HCT116 (cell line): ENCODE data around the gene SLC25A42.
"Not testable (repeated sequence)": the region's sequence is repeated elsewhere in the genome, so short reads cannot be mapped to it uniquely, and the experiment has no call there.

Experiments
- EZH2phosphoT487 ChIP-seq: fragments of 200-600 bp; IDR thresholded peaks from 2 replicates; pipeline ENCODE4 v1.6.1; 2018; ENCODE audit warnings: antibody characterized with exemption, borderline replicate concordance
- POLR2AphosphoS5 ChIP-seq: IDR thresholded peaks from 2 replicates; pipeline ENCODE4 v1.6.1; 2011; ENCODE audit warnings: mild to moderate bottlenecking, low read depth, low read length, moderate library complexity
- SIN3A ChIP-seq: IDR thresholded peaks from 2 replicates; pipeline ENCODE4 v1.6.1; 2012; ENCODE audit warnings: low read depth

DNA sequence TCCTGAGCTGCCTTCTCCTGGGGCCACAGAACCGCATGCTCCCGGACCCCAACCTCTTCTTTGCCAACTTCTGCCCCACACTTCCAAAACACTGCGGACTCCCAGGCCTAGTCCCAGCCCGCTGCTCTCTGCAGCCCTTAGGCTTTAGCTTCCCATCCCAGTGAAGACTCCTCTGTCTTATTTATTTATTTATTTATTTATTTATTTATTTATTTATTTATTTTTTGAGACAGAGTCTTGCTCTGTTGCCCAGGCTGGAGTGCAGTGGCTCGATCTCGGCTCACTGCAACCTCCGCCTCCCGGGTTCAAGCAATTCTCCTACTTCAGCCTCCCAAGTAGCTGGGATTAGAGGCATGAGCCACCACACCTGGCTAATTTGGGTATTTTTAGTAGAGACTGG, 84.7 kb downstream of the SLC25A42 start:
- not testable (repeated sequence) for TF ChIP-seq SIN3A, POLR2AphosphoS5, EZH2phosphoT487
